Pons (tissue), 1 donor: ENCODE results near the gene CAMKK2.
"Not testable (repeated sequence)": the region's sequence is repeated elsewhere in the genome, so short reads cannot be mapped to it uniquely, and the experiment has no call there.

Source experiments
- DNase-seq: peaks from one replicate; pipeline ENCODE4 v3.0.0-alpha.2; 2016; ENCODE audit warnings: low spot score

Gene CAMKK2

GRCh38 chr12:121298411-121298810 is 1.9 kb upstream of the CAMKK2 start:
- not testable (repeated sequence) for DNase-seq

- DNase-seq = no peak
Measured at GRCh38 chr12:121297435-121297991, 1.0 kb upstream of the CAMKK2 start.

DNA sequence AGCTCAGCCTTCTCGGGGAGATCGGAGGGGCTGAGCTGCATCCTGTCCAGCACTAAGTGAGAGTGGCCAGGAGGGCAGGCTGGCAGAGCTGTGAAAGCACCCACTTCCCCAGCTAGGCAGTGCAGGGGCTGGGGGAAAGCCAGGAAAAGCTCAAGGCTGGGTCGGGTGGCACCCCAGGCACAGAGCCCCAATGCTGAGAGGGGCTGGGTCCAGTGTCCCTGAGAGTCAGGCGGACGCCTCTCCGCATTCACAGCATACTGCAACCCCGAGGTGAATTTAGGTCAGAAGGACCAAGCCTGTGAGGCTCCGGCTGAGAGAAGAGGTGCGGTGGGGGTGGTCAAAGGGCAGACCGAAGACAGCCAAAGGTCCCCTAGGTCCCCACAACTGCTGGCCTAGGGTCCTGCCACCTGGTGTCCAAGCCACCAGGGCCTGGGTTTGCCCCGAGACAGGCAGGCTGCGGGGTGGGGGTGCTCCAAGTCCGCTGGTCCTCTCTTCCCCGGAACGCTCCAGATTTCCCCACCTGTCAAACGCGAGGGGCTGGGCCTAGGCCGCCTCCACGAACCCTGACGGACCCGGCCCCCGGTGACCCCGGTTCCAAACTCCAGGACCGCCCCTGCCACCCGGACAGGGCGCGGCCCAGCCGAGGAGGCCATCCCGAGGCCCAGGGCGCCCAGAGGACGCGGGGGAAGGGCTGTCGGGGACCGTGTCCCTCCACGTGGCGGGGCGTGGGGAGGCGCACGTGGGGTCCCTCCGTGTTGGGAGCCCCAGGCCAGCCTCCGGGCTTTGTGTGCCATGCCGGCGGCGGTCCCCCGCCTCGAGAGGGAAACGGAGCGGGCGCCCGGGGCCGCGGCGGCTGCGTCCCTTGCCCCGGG is 527 bp downstream of the CAMKK2 start:
- DNase-seq = no peak

DNA sequence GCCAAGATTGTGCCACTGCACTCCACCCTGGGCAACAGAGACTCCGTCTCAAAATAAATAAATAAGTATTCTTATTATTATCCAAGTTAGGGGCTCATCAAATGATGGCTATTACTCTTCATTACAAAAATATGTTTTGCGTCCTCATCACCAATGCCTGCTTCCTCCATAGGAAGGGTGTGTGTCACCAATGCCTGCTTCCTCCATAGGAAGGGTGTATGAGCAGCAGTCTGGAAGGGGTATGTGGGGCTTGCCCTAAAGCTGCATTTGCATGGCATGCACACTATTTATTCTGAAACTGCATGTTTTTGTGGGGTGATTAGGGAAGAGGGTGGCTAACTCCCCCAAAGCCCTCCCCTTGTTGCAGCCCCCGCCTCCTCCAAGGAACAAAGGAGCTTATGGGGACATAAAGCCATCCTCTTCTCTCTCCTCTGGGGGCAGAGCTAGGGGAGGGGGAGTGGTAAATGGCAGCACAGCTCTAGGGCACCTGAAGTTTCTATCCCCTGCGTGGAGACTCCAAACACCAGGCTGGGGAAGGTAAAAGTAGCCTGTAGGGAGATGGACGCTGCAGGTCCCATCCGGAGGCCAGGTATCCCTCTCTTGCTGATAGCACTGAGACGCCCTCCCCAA is 1.3 kb downstream of the CAMKK2 start:
- no peak for DNase-seq

- no peak for DNase-seq
Measured at GRCh38 chr12:121294151-121294889, 2.2 kb downstream of the CAMKK2 start.

- no peak for DNase-seq
Measured at GRCh38 chr12:121293603-121294002, 2.9 kb downstream of the CAMKK2 start.

- no peak for DNase-seq
Measured at GRCh38 chr12:121290410-121290809, 6.1 kb downstream of the CAMKK2 start.

- no peak for DNase-seq
Measured at GRCh38 chr12:121289962-121290361, 6.5 kb downstream of the CAMKK2 start.

- DNase-seq = no peak
Measured at GRCh38 chr12:121288986-121289385, 7.5 kb downstream of the CAMKK2 start.

- no peak for DNase-seq
Measured at GRCh38 chr12:121288158-121288845, 8.2 kb downstream of the CAMKK2 start.

DNA sequence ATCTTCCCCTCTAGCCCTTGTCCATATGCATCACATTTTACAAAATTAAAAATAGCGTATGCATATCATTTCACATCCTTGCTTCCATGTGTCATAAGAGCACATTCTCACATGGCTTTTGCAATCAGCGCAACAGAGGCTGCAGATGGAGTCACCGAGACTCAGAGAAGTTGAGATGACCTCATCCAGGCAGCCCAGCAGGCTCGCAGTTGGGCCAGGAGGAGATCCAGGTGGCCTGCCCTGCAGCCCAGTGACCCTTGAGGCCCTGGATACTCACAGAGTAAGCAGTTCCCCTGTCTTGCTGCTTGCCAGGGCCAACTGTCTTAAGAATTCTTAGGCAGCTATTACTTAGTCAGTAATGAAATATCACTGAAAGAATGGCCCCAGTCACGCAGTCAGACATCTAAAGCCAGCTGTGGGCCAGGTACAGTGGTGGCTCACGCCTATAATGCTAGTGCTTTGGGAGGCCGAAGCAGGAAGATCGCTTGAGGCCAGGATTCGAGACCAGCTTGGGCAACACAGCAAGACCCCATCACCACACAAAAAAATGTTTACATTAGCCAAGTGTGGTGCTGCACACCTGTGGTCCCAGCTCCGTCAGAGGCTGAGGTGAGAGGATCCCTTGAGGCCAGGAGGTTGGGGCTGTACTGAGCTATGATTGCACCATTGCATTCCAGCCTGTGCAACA is 9.1 kb downstream of the CAMKK2 start:
- DNase-seq = no peak

DNA sequence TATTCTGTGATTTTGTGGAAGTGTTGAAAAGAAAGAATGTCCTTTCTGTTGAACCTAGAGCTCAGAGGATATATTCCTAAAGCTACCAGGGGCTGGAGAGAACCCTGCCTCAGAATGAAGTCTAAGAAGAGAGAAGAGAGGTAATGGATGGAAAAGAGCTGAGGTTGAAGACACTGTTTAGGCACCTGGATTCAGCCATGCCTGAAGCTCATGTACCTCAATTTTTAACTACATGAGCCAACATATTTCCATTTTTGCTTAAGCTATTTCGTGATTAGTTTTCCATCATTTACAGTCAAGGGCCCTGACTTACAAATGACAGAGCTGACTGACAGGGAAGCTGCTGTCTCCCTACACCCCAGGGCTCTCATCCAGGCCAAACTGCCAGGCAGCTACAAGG is 10.7 kb downstream of the CAMKK2 start:
- no peak for DNase-seq

GRCh38 chr12:121284551-121285390 is 11.7 kb downstream of the CAMKK2 start:
- no peak for DNase-seq

GRCh38 chr12:121283841-121284240 is 12.7 kb downstream of the CAMKK2 start:
- no peak for DNase-seq

DNA sequence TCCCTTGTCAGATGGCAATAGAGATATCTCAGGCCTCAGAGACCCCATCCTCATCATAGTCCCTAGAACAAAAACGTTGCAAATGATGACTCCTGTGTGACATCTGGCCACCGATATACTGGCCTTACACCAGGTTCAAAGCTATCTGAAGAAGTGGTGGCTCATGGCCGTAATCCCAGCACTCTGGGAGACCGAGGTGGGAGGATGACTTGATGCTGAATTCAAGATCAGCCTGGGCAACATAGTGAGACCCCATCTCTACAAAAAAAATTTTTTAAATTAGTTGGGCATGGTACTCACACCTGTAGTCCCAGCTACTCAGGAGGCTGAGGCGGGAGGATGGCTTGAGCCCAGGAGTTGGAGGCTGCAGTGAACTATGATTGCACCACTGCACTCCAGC is 13.1 kb downstream of the CAMKK2 start:
- DNase-seq = no peak

- DNase-seq = not testable (repeated sequence)
Measured at GRCh38 chr12:121282910-121283309, 13.6 kb downstream of the CAMKK2 start.

DNA sequence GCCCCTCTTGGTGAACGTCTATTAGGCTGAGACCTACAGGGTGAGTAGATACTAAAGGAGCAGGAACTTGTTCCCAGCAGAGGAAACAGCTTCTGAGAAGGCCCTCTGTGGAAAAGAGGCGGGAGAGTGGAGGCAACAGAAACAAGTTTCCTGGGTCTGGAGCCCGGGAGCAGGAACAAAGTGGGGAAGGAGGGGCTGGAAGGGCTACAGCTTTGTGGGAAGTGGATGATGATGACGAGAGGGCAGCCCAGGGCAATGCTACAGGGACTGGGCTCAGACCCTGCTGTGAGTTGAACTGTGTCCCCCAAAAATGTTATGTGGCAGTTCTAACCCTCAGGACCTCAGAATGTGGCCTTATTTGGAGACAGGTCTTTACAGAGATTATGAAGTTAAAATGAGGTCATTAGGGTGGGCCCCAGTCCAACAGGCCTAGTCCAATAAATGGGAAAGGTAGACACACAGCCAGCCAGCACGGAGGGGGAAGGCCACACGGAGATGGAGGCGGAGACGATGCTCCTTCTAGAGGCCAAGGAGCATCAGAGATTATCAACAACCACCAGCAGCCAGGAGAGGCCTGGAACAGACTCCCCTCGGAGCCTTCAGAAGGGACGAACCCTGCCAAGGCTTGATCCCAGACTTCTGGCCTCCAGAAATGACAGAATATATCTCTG is 14.3 kb downstream of the CAMKK2 start:
- DNase-seq = no peak

- DNase-seq = not testable (repeated sequence)
Measured at GRCh38 chr12:121281116-121281515, 15.4 kb downstream of the CAMKK2 start.

DNA sequence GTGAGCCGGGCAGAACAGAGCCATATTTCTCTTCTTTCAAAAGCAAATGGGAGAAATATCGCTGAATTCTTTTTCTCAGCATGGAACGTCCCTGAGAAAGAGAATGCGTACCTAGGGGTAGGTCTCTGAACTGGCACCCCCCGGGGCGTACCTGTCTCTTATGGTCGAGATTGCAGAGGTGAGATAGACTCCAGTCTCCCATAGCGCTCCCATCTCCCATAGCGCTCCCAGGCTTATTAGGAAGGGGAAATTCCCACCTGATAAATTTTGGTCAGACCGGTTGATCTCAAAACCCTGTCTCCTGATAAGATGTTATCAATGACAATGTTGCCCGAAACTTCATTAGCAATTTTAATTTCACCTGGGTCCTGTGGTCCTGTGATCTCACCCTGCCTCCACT is 16.0 kb downstream of the CAMKK2 start:
- DNase-seq = not testable (repeated sequence)

DNA sequence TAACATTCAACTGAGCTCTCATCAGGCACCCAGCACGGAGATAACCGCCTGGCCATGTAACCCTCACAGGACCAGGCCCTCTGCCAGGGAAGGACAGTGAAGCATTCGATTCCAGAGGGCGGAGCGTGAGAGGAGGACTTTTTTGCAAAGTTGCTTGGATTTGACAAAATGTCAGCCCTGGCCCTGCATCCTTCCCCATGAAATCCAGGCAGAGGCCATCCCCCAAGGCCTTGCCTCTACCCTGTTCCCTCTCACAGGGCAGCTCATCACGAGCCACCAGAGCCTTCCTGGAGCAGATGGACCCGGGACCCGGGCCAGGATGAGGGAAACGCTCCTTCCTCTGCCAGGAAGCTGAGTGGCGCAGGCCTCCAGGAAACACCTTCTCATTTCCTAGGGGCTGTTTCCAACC is 17.0 kb downstream of the CAMKK2 start:
- DNase-seq = peak; percentile 72
